Left lobe of liver (tissue), 2 donors: ENCODE measurements around the gene KCNQ5. TPM values are rescaled to one million over a fixed set of nuclear protein-coding genes. Genes with fewer than 3 reads are reported as not detected.
"Not testable (repeated sequence)": the region's sequence is repeated elsewhere in the genome, so short reads cannot be mapped to it uniquely, and the experiment has no call there.

ENCODE experiments used
- ATAC-seq: fragments of 200-7000 bp; cut with Tn5 transposase; one replicate; pipeline ENCODE4 v1.9.1; 2020; ENCODE audit warnings: mild to moderate bottlenecking, moderate library complexity
- DNase-seq: peaks from one replicate; pipeline ENCODE4 v3.0.0-alpha.2; 2020; ENCODE audit warnings: low spot score
- total RNA-seq: library from RNA; stranded (reverse); gene quantifications from one replicate; pipeline ENCODE4 v1.2.1, GENCODE V29; 2021
- donor health status: DM: no; HTN: no; CAD: no; lungs with moderate emphysema.
- donor health status: DM: no; HTN: yes; CAD: no.

KCNQ5 gene
- total RNA-seq, 1 donor from 2014 or later = not detected

- no peak for DNase-seq
- ATAC-seq = no peak
Measured at GRCh38 chr6:73227606-73228255, 605.9 kb downstream of the KCNQ5 start.

- no peak for DNase-seq
Measured at GRCh38 chr6:73231986-73232391, 610.1 kb downstream of the KCNQ5 start.

GRCh38 chr6:73233048-73233447, 611.2 kb downstream of the KCNQ5 start:
- ATAC-seq (no peak), DNase-seq (no peak)

More at GRCh38 chr6:73231986-73232391, 610.1 kb downstream of the KCNQ5 start:
- no peak for ATAC-seq

DNA sequence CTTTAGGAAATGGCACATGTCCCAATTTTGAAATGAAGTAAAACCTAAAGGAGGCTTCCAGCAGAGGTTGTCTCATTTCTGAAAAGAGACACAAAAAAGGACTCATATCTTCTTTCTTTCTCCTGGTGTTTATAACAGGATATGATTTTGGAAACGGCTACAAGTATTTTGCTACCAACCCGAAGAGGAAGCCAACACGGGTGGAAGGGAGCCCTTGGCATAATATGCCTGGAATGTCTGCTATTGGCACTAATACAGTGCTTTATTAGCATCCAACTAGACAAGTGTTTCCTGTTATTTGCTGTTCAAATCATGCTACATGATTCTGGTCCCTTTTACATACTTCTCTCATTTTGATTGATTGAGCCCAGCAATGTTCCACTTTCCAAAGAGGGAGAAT, 612.1 kb downstream of the KCNQ5 start:
- not testable (repeated sequence) for ATAC-seq, DNase-seq

DNA sequence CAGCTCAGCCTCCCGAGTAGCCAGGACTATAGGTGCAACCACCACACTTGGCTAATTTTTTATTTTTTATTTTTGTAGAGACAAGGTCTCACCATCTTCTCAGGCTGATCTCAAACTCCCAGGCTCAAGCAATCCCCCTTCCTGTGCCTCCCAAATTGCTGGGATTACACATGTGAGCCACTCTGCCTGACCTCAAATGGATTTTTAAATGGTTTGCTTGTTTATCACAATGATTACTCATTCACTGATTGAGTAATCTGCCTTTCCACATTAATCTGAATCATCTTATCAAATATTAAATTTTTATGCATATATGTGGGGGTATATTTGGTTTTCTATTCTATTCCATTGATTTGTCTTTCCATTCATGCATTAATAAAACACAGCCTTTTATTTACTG, 612.9 kb downstream of the KCNQ5 start:
- ATAC-seq = no peak
- no peak for DNase-seq

GRCh38 chr6:73236144-73236750, 614.4 kb downstream of the KCNQ5 start:
- DNase-seq (no peak), ATAC-seq (no peak)

DNA sequence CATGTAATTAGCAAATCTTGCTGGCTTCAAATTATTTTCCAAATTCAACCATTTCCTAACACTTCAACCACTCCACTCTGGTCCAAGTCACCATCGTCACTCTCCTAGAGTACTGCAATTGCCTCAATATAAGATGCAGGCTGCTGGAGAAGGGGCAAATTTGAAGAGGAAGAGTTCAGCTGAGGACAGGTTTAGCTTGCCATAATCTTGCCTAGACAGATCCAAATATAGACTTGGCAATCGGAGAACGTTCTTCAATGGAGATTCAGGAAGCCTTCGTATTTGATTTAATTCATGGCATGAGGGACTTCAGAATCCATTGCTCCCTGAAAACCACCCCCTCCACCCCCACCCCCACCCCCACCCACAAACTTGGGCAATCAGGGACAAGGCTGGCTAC, 618.9 kb downstream of the KCNQ5 start:
- DNase-seq (no peak), ATAC-seq (no peak)

DNA sequence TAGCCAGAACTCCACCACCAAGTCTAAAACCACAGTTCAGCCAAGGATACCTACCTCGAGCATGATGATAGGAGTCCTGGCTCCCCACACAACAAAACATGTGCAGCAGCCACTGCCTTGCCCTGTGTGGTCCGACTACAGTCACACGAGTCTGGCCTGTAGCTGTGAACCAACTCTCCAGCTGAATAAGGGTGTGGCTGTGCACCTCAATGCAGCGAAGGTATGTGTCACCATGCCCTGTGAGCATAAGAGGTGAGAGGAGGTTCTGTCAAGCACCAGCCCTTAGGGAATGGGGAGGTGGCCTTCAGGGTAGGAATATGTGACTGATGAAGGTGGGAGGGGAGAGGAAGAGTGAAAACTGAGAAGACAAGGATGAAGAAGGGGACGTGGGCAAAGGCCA, 620.1 kb downstream of the KCNQ5 start:
- DNase-seq (no peak), ATAC-seq (no peak)
